SU-DHL-6 (cell line): ENCODE measurements around the gene URGCP.

Source experiments
- H2AFZ ChIP-seq: fragments of 200-600 bp; sonication (generic); 2 replicates; pipeline ENCODE4 v1.6.1; 2014; ENCODE audit warnings: low read depth, mild to moderate bottlenecking, moderate library complexity, mixed read lengths, antibody characterized with exemption, low read length; ENCODE audit not compliant: severe bottlenecking
- H3F3A ChIP-seq: fragments of 200-600 bp; shearing (Covaris generic); 2 replicates; pipeline ENCODE4 v1.6.0; 2016; ENCODE audit warnings: antibody characterized with exemption, mild to moderate bottlenecking; ENCODE audit not compliant: insufficient read depth
- H3K27ac ChIP-seq: fragments of 200-600 bp; sonication (generic); 2 replicates; pipeline ENCODE4 v1.5.1; 2016; ENCODE audit warnings: low read depth, mild to moderate bottlenecking, low read length, moderate library complexity, mixed read lengths
- H3K27me3 ChIP-seq: fragments of 200-600 bp; sonication (generic), shearing (Covaris generic); 2 replicates; pipeline ENCODE4 v1.6.0; 2014; ENCODE audit warnings: mild to moderate bottlenecking, low read length
- H3K36me3 ChIP-seq: fragments of 200-600 bp; sonication (generic); 2 replicates; pipeline ENCODE4 v1.6.1; 2014; ENCODE audit warnings: mild to moderate bottlenecking, low read length, mixed read lengths
- H3K4me2 ChIP-seq: fragments of 300-600, 200-600 bp; shearing (Covaris generic), sonication (generic); 2 replicates; pipeline ENCODE4 v1.6.0; 2014; ENCODE audit warnings: low read length, low read depth, mild to moderate bottlenecking; ENCODE audit not compliant: poor library complexity, severe bottlenecking
- H3K4me3 ChIP-seq: fragments of 200-600 bp; sonication (generic); 2 replicates; pipeline ENCODE4 v1.5.1; 2014; ENCODE audit warnings: antibody characterized with exemption, low read length, mild to moderate bottlenecking, mixed read lengths; ENCODE audit not compliant: insufficient read depth, poor library complexity, severe bottlenecking
- H3K79me2 ChIP-seq: fragments of 200-600 bp; sonication (generic); 2 replicates; pipeline ENCODE4 v1.6.1; 2014; ENCODE audit warnings: mild to moderate bottlenecking, low read length, moderate library complexity; ENCODE audit not compliant: insufficient read depth
- H3K9ac ChIP-seq: fragments of 200-600 bp; sonication (generic); 2 replicates; pipeline ENCODE4 v1.7.0; 2014; ENCODE audit warnings: mild to moderate bottlenecking, low read length
- H3K9me2 ChIP-seq: fragments of 200-600 bp; sonication (generic); replicated peaks from 2 replicates; pipeline ENCODE4 v1.6.1; 2014; ENCODE audit warnings: low read length; ENCODE audit not compliant: insufficient read depth
- H3K9me3 ChIP-seq: fragments of 200-600 bp; sonication (generic); 2 replicates; pipeline ENCODE4 v1.6.1; 2014; ENCODE audit warnings: low read length, mixed read lengths; ENCODE audit not compliant: insufficient read depth
- H4K20me1 ChIP-seq: fragments of 200-600 bp; sonication (generic); 2 replicates; pipeline ENCODE4 v1.6.1; 2014; ENCODE audit warnings: low read depth, mild to moderate bottlenecking, antibody characterized with exemption, low read length, moderate library complexity, mixed read lengths
- EZH2phosphoT487 ChIP-seq: fragments of 200-600 bp; sonication (generic), shearing (Covaris generic); conservative IDR thresholded peaks from 2 replicates; pipeline ENCODE4 v1.6.1; 2018; ENCODE audit warnings: mild to moderate bottlenecking, antibody characterized with exemption, low read length, moderate library complexity, mixed read lengths
- TF ChIP-seq, protein P1 (sequence below): fragments of 200-600 bp; sonication (generic); IDR thresholded peaks from one replicate; pipeline ENCODE4 v1.5.1; 2017; ENCODE audit warnings: antibody characterized with exemption, mild to moderate bottlenecking, low read length, moderate library complexity; ENCODE audit not compliant: insufficient read depth, poor library complexity, severe bottlenecking

Gene URGCP

DNA sequence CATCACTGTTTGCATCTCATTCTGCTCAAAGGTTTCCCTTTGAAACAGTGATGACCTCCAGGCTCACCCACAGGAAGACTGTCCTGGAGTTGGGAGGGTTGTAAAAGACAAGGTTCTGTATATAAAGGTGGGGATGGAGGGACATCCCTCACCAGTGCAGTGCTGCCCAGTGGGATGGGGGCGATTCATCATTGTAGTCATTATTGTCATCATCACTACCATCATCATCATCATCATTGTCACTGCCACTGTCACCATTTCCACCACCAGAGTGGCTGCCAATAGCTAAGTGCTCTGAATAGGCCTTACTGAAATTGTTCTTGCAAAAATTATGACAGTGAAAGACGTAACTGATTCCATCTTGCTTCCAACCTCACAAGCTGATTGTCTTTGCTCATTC, 61.7 kb downstream of the URGCP start:
- H3K4me2 ChIP-seq: no peak overlapping the region
- H3K9ac ChIP-seq: no peak overlapping the region
- H3F3A ChIP-seq: no peaks in the 10 kb centered on the region
- no peaks in the 10 kb centered on the region for H3K27me3 ChIP-seq
- TF ChIP-seq EZH2phosphoT487: no peak
- TF ChIP-seq, protein P1, sequence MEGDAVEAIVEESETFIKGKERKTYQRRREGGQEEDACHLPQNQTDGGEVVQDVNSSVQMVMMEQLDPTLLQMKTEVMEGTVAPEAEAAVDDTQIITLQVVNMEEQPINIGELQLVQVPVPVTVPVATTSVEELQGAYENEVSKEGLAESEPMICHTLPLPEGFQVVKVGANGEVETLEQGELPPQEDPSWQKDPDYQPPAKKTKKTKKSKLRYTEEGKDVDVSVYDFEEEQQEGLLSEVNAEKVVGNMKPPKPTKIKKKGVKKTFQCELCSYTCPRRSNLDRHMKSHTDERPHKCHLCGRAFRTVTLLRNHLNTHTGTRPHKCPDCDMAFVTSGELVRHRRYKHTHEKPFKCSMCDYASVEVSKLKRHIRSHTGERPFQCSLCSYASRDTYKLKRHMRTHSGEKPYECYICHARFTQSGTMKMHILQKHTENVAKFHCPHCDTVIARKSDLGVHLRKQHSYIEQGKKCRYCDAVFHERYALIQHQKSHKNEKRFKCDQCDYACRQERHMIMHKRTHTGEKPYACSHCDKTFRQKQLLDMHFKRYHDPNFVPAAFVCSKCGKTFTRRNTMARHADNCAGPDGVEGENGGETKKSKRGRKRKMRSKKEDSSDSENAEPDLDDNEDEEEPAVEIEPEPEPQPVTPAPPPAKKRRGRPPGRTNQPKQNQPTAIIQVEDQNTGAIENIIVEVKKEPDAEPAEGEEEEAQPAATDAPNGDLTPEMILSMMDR: no peak
- H3K9me3 ChIP-seq: no peaks in the 10 kb centered on the region
- H2AFZ ChIP-seq: no peak overlapping the region
- no peaks in the 10 kb centered on the region for H3K9me2 ChIP-seq
- no peaks in the 10 kb centered on the region for H4K20me1 ChIP-seq
- H3K36me3 ChIP-seq: no peaks in the 10 kb centered on the region
- no peak overlapping the region for H3K27ac ChIP-seq
- H3K79me2 ChIP-seq: no peaks in the 10 kb centered on the region
- no peak overlapping the region for H3K4me3 ChIP-seq

DNA sequence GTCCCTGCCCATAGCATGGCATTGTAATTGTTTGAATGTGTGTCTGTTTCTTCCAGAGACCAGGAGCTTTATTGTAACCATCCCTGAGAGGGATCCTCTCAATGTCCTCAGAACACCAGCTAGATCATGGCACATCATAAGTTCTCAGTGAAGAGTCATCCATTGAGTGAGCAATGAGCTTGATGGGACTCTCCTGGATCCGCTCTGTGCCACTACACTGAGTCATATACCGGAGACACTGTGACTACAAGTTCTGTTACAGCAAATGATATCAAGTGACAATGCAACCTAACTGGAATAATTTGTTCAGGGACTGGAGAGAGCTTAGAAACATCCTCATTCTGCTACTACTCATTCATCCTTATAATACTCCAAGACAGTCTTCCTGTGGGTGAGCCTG, 62.1 kb downstream of the URGCP start:
- TF ChIP-seq, protein P1: no peak
- TF ChIP-seq EZH2phosphoT487: no peak
- no peak overlapping the region for H3K4me3 ChIP-seq
- no peak overlapping the region for H2AFZ ChIP-seq
- H4K20me1 ChIP-seq: no peaks in the 10 kb centered on the region
- H3K27ac ChIP-seq: no peak overlapping the region
- no peaks in the 10 kb centered on the region for H3K27me3 ChIP-seq
- no peaks in the 10 kb centered on the region for H3K79me2 ChIP-seq
- H3F3A ChIP-seq: no peaks in the 10 kb centered on the region
- no peaks in the 10 kb centered on the region for H3K9me3 ChIP-seq
- H3K9me2 ChIP-seq: no peaks in the 10 kb centered on the region
- H3K36me3 ChIP-seq: no peaks in the 10 kb centered on the region
- H3K4me2 ChIP-seq: no peak overlapping the region
- no peak overlapping the region for H3K9ac ChIP-seq

DNA sequence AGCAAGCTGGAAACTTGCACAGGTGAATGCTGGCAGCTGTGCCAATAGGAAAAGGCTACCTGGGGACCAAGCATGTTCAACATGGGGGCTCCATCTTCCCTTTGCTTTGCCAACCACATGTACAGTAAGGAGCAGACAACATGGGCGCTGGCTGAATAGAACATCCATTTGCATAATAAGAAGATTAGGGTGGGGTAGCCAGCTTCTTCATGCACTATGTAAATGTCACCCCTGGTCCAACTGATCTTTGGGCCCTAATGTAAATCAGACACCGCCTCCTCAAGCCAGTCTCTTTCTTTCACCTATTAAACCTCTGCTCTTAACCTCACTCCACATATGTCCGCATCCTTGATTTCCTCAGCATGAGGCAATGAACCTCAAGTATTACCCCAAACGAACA, 63.1 kb downstream of the URGCP start:
- Histone ChIP-seq H3F3A (no peaks in the 10 kb centered on the region), H4K20me1 (no peaks in the 10 kb centered on the region)

More for the DNA sequence above, 63.1 kb downstream of the URGCP start:
- Histone ChIP-seq H3K79me2 (no peaks in the 10 kb centered on the region), H3K27ac (no peak overlapping the region), H3K27me3 (no peaks in the 10 kb centered on the region), H3K4me2 (no peak overlapping the region), H3K36me3 (no peaks in the 10 kb centered on the region), H3K9me3 (no peaks in the 10 kb centered on the region), H3K4me3 (no peak overlapping the region), H3K9ac (no peak overlapping the region), H3K9me2 (no peaks in the 10 kb centered on the region), H2AFZ (no peak overlapping the region)
- TF ChIP-seq EZH2phosphoT487: no peak
- TF ChIP-seq, protein P1: no peak
